Panc1 (cell line): Measurements from ENCODE around the gene KIF7.

Experiments
- CTCF ChIP-seq: fragments of 450-650 bp; IDR thresholded peaks from 2 replicates; pipeline ENCODE4 v1.5.1; 2017; ENCODE audit warnings: mild to moderate bottlenecking
- POLR2AphosphoS5 ChIP-seq: IDR thresholded peaks from 2 replicates; pipeline ENCODE4 v1.6.1; 2012; ENCODE audit warnings: mild to moderate bottlenecking, low read depth, low read length, moderate library complexity
- REST ChIP-seq, 2 experiments: IDR thresholded peaks; 2 replicates each; pipeline ENCODE4 v1.6.1; 2011 to 2012; ENCODE audit warnings: low read depth in 2 of 2, control low read depth in 1 of 2, low read length in 1 of 2, mild to moderate bottlenecking in 1 of 2, moderate library complexity in 1 of 2; ENCODE audit not compliant: insufficient read depth in 1 of 2
- TCF7L2 ChIP-seq: IDR thresholded peaks from 2 replicates; pipeline ENCODE4 v1.6.1; 2011; ENCODE audit warnings: mild to moderate bottlenecking, low read depth, low read length, inconsistent platforms

GRCh38 chr15:89578146-89578545, 77.1 kb downstream of the KIF7 start:
- TF ChIP-seq POLR2AphosphoS5 (no peak), CTCF (no peak), REST (IDR thresholded peaks at IDR 0.05; ENCODE audit: insufficient read depth in 1 of 2, low read depth in 2 of 2, low read length in 1 of 2) (no peak), TCF7L2 (no peak)
